ENCODE measurements around the gene TNNT2. TPM values are rescaled to one million over a fixed set of nuclear protein-coding genes. Genes with fewer than 3 reads are reported as not detected.

TNNT2 gene
- total RNA-seq (2021; fragmentation: NEBNext Ultra II Directional; extraction: Animal tissue kit (Norgen Biotek cat#: 25700)) (21.0 and 22.6 TPM in 2 replicates), polyA plus RNA-seq (2011; rRNA removed) (3.1 and 5.3 TPM in 2 replicates), polyA minus RNA-seq (2011; rRNA and poly(A)+ RNA removed) (5.8 and 8.4 TPM in 2 replicates)
- 13.9 TPM for polyA plus RNA-seq (2011; cell fraction: cytosol; rRNA removed)
- 21.3 TPM for polyA plus RNA-seq (2011; cell fraction: nucleus; rRNA removed)
- 14.8 to 17.7 TPM (median 16.7 TPM) in 4 replicates for polyA plus RNA-seq (2012, experiment 1 of 2)
- 4.4 TPM for polyA plus RNA-seq (2012, experiment 2 of 2)
- 15.5 TPM for polyA plus RNA-seq (2013, experiment 1 of 2)
- polyA plus RNA-seq (2013, experiment 2 of 2) = 14.1 TPM
- 7.2 TPM for polyA minus RNA-seq (2011; cell fraction: cytosol; rRNA and poly(A)+ RNA removed)
- polyA minus RNA-seq (2011; cell fraction: nucleus; rRNA and poly(A)+ RNA removed) = 13.0 TPM
- long read RNA-seq, experiment 1 = 0 reads
- long read RNA-seq, experiment 2, partial matches to known transcripts = 1 of 4 reads
- long read RNA-seq, experiment 2, other reads (novel, unspliced or antisense) = 2 of 4 reads

GRCh38 chr1:201377611-201378092 is at the start of gene TNNT2:
TSS of gene TNNT2 (minus strand) at chr1:201377680. CDS start at chr1:201373254, 4,426 bp downstream.
- peak within 1 kb of the TSS; percentile 89 for H3K18ac ChIP-seq (ENCODE audit: extremely low read depth, low read length)
- TF ChIP-seq BACH1 (IDR thresholded peaks at IDR 0.05; ENCODE audit: low read length) = no peak
- no peaks in the 10 kb centered on the region for H3K36me3 ChIP-seq (ENCODE audit: control insufficient read depth in 2 of 4, insufficient read depth in 4 of 4, low read length in 3 of 4)
- peaks cover 9 to 38% (median 27%) of the 10 kb centered on the region in 4 experiments for H3K4me1 ChIP-seq (replicated peaks in 1 of 4; ENCODE audit: control insufficient read depth in 3 of 4, insufficient read depth in 4 of 4, low read length in 3 of 4)
- DNase-seq (ENCODE audit: low read depth in 1 of 2, low spot score in 2 of 2) (no peak), FAIRE-seq (no peak)
- no peaks in the 10 kb centered on the region for H3K9me3 ChIP-seq (ENCODE audit: insufficient read depth in 2 of 2, low read depth in 1 of 2, low read length in 1 of 2)
- peak within 1 kb of the TSS; percentile 73 for H2BK15ac ChIP-seq (ENCODE audit: low read length)
- H2BK20ac ChIP-seq (ENCODE audit: low read length) = peak within 1 kb of the TSS; percentile 21
- H3K9ac ChIP-seq (replicated peaks in 1 of 4; ENCODE audit: extremely low read depth in 1 of 4, low read depth in 3 of 4, low read length in 3 of 4) = peak within 1 kb of the TSS in 2 of 4 experiments; percentile 68 to 71; a peak in 5 of 7 replicates
- H3K4me2 ChIP-seq (ENCODE audit: insufficient read depth in 1 of 2, low read depth in 2 of 2, low read length in 2 of 2) = peak within 1 kb of the TSS; percentile 30 to 73
- WGBS, 2 experiments (ENCODE audit: extremely low coverage in 1 of 2, insufficient coverage in 1 of 2, insufficient read length in 1 of 2, insufficient replicate concordance in 2 of 2, low coverage in 1 of 2, low lambda C conversion rate in 2 of 2, missing lambda C conversion rate in 1 of 2) = 67% methylated on average over 7 of the region's 9 CpGs; no CpG with 5 or more reads in 1 of the 2 experiments
- H3K14ac ChIP-seq (ENCODE audit: insufficient read length) = no peak within 1 kb of the TSS
- peak within 1 kb of the TSS; percentile 85 for H4K5ac ChIP-seq (ENCODE audit: insufficient read length, low read depth, low read length)
- peak within 1 kb of the TSS; percentile 87 for H2BK120ac ChIP-seq (replicated peaks; ENCODE audit: low read depth, low read length)
- H3K79me1 ChIP-seq (ENCODE audit: low read depth, low read length) = no peaks in the 10 kb centered on the region; the same call in 1 of the 2 replicates
- peak within 1 kb of the TSS; percentile 91; the same call in 1 of the 2 replicates for H4K8ac ChIP-seq (ENCODE audit: extremely low read depth, insufficient read depth, low read length)
- H4K91ac ChIP-seq (replicated peaks; ENCODE audit: insufficient read length, low read length) = peak within 1 kb of the TSS; percentile 92
- peak within 1 kb of the TSS; percentile 95 for H2BK12ac ChIP-seq (ENCODE audit: low read depth, low read length)
- peaks cover 2% of the 10 kb centered on the region; the same call in 1 of the 2 replicates for H3K23me2 ChIP-seq (ENCODE audit: low read depth, low read length)
- no peaks in the 10 kb centered on the region for H4K20me1 ChIP-seq (replicated peaks in 1 of 2; ENCODE audit: control insufficient read depth in 1 of 2, insufficient read depth in 2 of 2, low read length in 2 of 2)
- H3K23ac ChIP-seq (ENCODE audit: insufficient read length) = no peak within 1 kb of the TSS
- H3K27me3 ChIP-seq (replicated peaks in 1 of 4; ENCODE audit: control insufficient read depth in 3 of 4, extremely low read depth in 1 of 4, insufficient read depth in 3 of 4, low read length in 3 of 4) = no peaks in the 10 kb centered on the region
- H3K56ac ChIP-seq (replicated peaks; ENCODE audit: insufficient read length, low read depth, low read length) = no peak within 1 kb of the TSS
- peak within 1 kb of the TSS; percentile 61; the same call in 1 of the 2 replicates for H2AK5ac ChIP-seq (ENCODE audit: low read depth, low read length)
- CTCF ChIA-PET (ENCODE audit: partially characterized antibody) = interaction anchor here (1.1 to 17.6 kb wide), 6 partner anchors 13 to 123 kb away, joined by 3 to 371 read pairs (median 96); partner anchors contain the start of gene LAD1
- H3K79me2 ChIP-seq (ENCODE audit: control insufficient read depth in 1 of 2, insufficient read depth in 2 of 2, low read length in 2 of 2) = no peaks in the 10 kb centered on the region
- POLR2A ChIA-PET (ENCODE audit: partially characterized antibody) = interaction anchor here (0.6 to 1.9 kb wide), 6 partner anchors 8 to 134 kb away, joined by 3 to 8 read pairs (median 3); no protein-coding TSS in a partner anchor
- no peak within 1 kb of the TSS for H2AFZ ChIP-seq (ENCODE audit: low read length)
- H3K4me3 ChIP-seq (ENCODE audit: extremely low read depth in 1 of 4, insufficient read depth in 2 of 4, low read depth in 3 of 4, low read length in 4 of 4) = peak within 1 kb of the TSS in 3 of 4 experiments; percentile 30 to 51 (median 46); a peak in 5 of 8 replicates
- peak within 1 kb of the TSS; percentile 87 for H3K4ac ChIP-seq (replicated peaks; ENCODE audit: insufficient read length, low read depth, low read length)
- peak within 1 kb of the TSS; percentile 95 for H3K27ac ChIP-seq (ENCODE audit: low read depth, low read length)
- peak within 1 kb of the TSS; percentile 94 for H2BK5ac ChIP-seq (ENCODE audit: low read depth, low read length)

Data from H1 (cell line).